ENCODE data around the gene RIMBP2.

Gene RIMBP2

GRCh38 chr12:130523208-130523607, 192.9 kb downstream of the RIMBP2 start:
- Histone ChIP-seq H3K9me3 (ENCODE audit: control insufficient read depth, low read length) (peaks cover 12% of the 10 kb centered on the region), H3K36me3 (ENCODE audit: control insufficient read depth, insufficient read depth, low read length, severe bottlenecking) (no peaks in the 10 kb centered on the region), H3K4me1 (ENCODE audit: control insufficient read depth, insufficient read depth, low read length) (no peaks in the 10 kb centered on the region), H3K4me3 (ENCODE audit: low read length) (no peak overlapping the region), H3K27me3 (replicated peaks; ENCODE audit: control insufficient read depth, insufficient read depth, low read length) (no peaks in the 10 kb centered on the region), H3K9ac (ENCODE audit: low read length) (no peak overlapping the region)
- DNase-seq (ENCODE audit: low read depth), result no peak

- Histone ChIP-seq H3K36me3 (ENCODE audit: control insufficient read depth, insufficient read depth, low read length, severe bottlenecking) (no peaks in the 10 kb centered on the region), H3K27me3 (replicated peaks; ENCODE audit: control insufficient read depth, insufficient read depth, low read length) (no peaks in the 10 kb centered on the region), H3K9me3 (ENCODE audit: control insufficient read depth, low read length) (peaks cover 18% of the 10 kb centered on the region), H3K4me1 (ENCODE audit: control insufficient read depth, insufficient read depth, low read length) (no peaks in the 10 kb centered on the region), H3K4me3 (ENCODE audit: low read length) (no peak overlapping the region), H3K9ac (ENCODE audit: low read length) (no peak overlapping the region)
- no peak for DNase-seq (ENCODE audit: low read depth)
These were observed 193.8 kb downstream of the RIMBP2 start for GRCh38 chr12:130522244-130522834.

DNA sequence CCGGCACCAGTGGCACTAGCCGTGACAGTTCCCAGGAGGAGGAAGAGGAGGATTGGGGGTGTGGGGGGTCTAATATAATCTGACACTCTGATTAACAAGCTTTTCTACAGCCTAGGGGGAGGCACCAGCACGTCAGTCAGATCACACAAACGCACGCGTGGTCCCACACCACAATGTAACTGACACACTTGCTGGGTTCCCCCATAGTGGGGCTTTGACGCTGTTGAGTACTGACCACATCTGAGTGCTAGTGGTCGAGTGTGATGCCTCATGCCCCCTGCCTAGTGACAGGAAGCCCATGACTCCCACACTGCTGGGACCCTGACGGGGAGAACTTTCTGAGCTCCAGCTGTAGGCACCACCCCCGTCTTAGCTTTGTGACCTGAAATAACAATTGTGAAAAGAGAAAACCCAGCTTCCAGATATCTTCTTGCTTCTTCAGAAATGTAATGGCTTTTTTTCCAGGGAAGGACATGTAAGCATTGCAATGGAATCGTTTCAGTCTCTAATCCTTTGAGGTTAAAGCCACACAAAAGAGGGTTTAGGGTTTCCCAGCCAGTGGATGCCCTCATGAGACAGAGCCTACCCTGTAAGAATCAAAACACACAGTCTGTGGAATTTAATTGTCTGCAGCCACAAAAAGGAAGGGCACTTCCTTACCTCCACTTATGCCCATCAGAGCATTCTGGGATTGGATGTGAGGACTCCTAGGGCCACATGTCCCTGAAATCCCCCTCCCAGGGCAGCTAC, 194.5 kb downstream of the RIMBP2 start:
- Histone ChIP-seq H3K9ac (ENCODE audit: low read length) (no peak overlapping the region), H3K4me3 (ENCODE audit: low read length) (no peak overlapping the region), H3K36me3 (ENCODE audit: control insufficient read depth, insufficient read depth, low read length, severe bottlenecking) (no peaks in the 10 kb centered on the region), H3K9me3 (ENCODE audit: control insufficient read depth, low read length) (peaks cover 24% of the 10 kb centered on the region), H3K4me1 (ENCODE audit: control insufficient read depth, insufficient read depth, low read length) (no peaks in the 10 kb centered on the region), H3K27me3 (replicated peaks; ENCODE audit: control insufficient read depth, insufficient read depth, low read length) (no peaks in the 10 kb centered on the region)
- DNase-seq (ENCODE audit: low read depth), result no peak

- no peaks in the 10 kb centered on the region for H3K27me3 ChIP-seq (replicated peaks; ENCODE audit: control insufficient read depth, insufficient read depth, low read length)
- H3K36me3 ChIP-seq (ENCODE audit: control insufficient read depth, insufficient read depth, low read length, severe bottlenecking), result no peaks in the 10 kb centered on the region
- H3K9ac ChIP-seq (ENCODE audit: low read length), result no peak overlapping the region
- no peaks in the 10 kb centered on the region for H3K4me1 ChIP-seq (ENCODE audit: control insufficient read depth, insufficient read depth, low read length)
- H3K4me3 ChIP-seq (ENCODE audit: low read length), result no peak overlapping the region
- no peak for DNase-seq (ENCODE audit: low read depth)
- peaks cover 31% of the 10 kb centered on the region for H3K9me3 ChIP-seq (ENCODE audit: control insufficient read depth, low read length)
These were observed 195.3 kb downstream of the RIMBP2 start for GRCh38 chr12:130520784-130521183.

GRCh38 chr12:130517588-130517987, 198.5 kb downstream of the RIMBP2 start:
- Histone ChIP-seq H3K9ac (ENCODE audit: low read length) (no peak overlapping the region), H3K9me3 (ENCODE audit: control insufficient read depth, low read length) (peaks cover 31% of the 10 kb centered on the region)

DNA sequence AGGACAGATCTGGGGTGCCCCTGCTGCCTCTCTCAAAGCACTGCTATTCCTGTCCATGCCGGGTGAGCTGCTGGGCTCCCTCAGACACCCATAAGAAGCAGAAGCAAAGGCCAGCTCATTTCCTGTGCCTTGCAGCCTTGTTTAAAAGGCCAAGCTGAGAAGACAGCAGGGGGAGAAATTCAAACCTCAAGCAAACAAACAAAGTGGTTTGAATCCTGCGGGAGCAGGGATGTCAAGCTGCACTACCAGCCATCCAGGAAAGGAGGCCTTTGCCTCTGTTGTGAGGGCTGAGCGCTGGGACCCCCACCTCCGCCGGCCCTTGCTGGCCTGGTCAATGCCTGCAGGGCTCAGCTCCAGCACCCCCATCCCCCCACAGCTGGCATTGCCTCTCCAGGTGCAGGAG, 201.9 kb downstream of the RIMBP2 start:
- H3K36me3 ChIP-seq (ENCODE audit: control insufficient read depth, insufficient read depth, low read length, severe bottlenecking), result no peaks in the 10 kb centered on the region

More at GRCh38 chr12:130517588-130517987, 198.5 kb downstream of the RIMBP2 start:
- Histone ChIP-seq H3K4me3 (ENCODE audit: low read length) (no peak overlapping the region), H3K36me3 (ENCODE audit: control insufficient read depth, insufficient read depth, low read length, severe bottlenecking) (no peaks in the 10 kb centered on the region), H3K4me1 (ENCODE audit: control insufficient read depth, insufficient read depth, low read length) (no peaks in the 10 kb centered on the region), H3K27me3 (replicated peaks; ENCODE audit: control insufficient read depth, insufficient read depth, low read length) (no peaks in the 10 kb centered on the region)
- DNase-seq (ENCODE audit: low read depth), result no peak

DNA sequence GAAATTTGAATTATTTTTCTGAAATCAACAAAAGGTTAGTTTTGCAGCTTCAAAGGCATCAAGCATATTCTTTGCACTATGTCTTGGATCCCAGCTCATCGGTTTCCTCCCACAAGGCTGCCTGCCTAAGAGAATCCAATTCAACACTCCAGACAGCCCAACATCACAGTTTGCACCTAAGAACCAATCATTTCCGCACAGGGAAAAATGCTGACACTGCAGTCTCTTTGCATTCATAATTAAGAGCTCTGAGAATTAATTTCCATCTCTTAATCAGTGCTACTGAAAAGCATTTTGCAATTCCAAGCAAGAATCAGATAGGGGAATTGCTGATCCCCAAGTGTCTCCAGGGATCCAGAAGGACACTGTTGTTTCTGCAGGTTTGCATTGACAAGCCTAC, 202.5 kb downstream of the RIMBP2 start:
- Histone ChIP-seq H3K9me3 (ENCODE audit: control insufficient read depth, low read length) (peaks cover 23% of the 10 kb centered on the region), H3K36me3 (ENCODE audit: control insufficient read depth, insufficient read depth, low read length, severe bottlenecking) (no peaks in the 10 kb centered on the region), H3K27me3 (replicated peaks; ENCODE audit: control insufficient read depth, insufficient read depth, low read length) (no peaks in the 10 kb centered on the region), H3K4me3 (ENCODE audit: low read length) (no peak overlapping the region), H3K9ac (ENCODE audit: low read length) (no peak overlapping the region), H3K4me1 (ENCODE audit: control insufficient read depth, insufficient read depth, low read length) (no peaks in the 10 kb centered on the region)
- no peak for DNase-seq (ENCODE audit: low read depth)

More for the DNA sequence above, 201.9 kb downstream of the RIMBP2 start:
- Histone ChIP-seq H3K9ac (ENCODE audit: low read length) (no peak overlapping the region), H3K9me3 (ENCODE audit: control insufficient read depth, low read length) (peaks cover 29% of the 10 kb centered on the region), H3K27me3 (replicated peaks; ENCODE audit: control insufficient read depth, insufficient read depth, low read length) (no peaks in the 10 kb centered on the region), H3K4me1 (ENCODE audit: control insufficient read depth, insufficient read depth, low read length) (no peaks in the 10 kb centered on the region), H3K4me3 (ENCODE audit: low read length) (no peak overlapping the region)
- DNase-seq (ENCODE audit: low read depth), result no peak

- Histone ChIP-seq H3K27me3 (replicated peaks; ENCODE audit: control insufficient read depth, insufficient read depth, low read length) (no peaks in the 10 kb centered on the region), H3K9me3 (ENCODE audit: control insufficient read depth, low read length) (peaks cover 4% of the 10 kb centered on the region), H3K4me3 (ENCODE audit: low read length) (no peak overlapping the region), H3K4me1 (ENCODE audit: control insufficient read depth, insufficient read depth, low read length) (no peaks in the 10 kb centered on the region), H3K36me3 (ENCODE audit: control insufficient read depth, insufficient read depth, low read length, severe bottlenecking) (no peaks in the 10 kb centered on the region), H3K9ac (ENCODE audit: low read length) (no peak overlapping the region)
- DNase-seq (ENCODE audit: low read depth), result no peak
These were observed 204.8 kb downstream of the RIMBP2 start for GRCh38 chr12:130511285-130511684.

GRCh38 chr12:130509454-130509853, 206.6 kb downstream of the RIMBP2 start:
- no peaks in the 10 kb centered on the region for H3K9me3 ChIP-seq (ENCODE audit: control insufficient read depth, low read length)
- no peak for DNase-seq (ENCODE audit: low read depth)

DNA sequence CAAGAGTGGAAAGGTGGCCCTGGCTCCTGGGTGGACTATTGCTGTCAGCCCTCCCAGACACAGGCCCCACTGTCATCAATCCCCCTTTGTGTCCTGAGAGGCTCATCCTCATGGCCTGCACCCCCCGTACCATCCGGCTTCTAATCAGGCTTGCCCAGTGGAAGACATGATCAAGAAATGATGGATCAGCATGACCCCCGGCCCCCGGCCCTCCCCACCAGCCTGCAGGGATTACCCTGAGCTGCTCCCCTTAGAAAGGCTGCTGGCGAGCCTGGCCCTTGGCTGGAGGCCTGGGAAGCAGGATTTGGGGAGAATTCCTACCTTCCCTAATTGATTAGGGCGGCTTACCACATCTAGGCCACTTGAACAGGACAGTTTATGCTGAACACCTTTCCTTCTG, 207.3 kb downstream of the RIMBP2 start:
- Histone ChIP-seq H3K4me1 (ENCODE audit: control insufficient read depth, insufficient read depth, low read length) (no peaks in the 10 kb centered on the region), H3K4me3 (ENCODE audit: low read length) (no peak overlapping the region), H3K9me3 (ENCODE audit: control insufficient read depth, low read length) (no peaks in the 10 kb centered on the region), H3K27me3 (replicated peaks; ENCODE audit: control insufficient read depth, insufficient read depth, low read length) (no peaks in the 10 kb centered on the region), H3K36me3 (ENCODE audit: control insufficient read depth, insufficient read depth, low read length, severe bottlenecking) (no peaks in the 10 kb centered on the region), H3K9ac (ENCODE audit: low read length) (no peak overlapping the region)
- no peak for DNase-seq (ENCODE audit: low read depth)

More at GRCh38 chr12:130509454-130509853, 206.6 kb downstream of the RIMBP2 start:
- no peak overlapping the region for H3K9ac ChIP-seq (ENCODE audit: low read length)
- no peak overlapping the region for H3K4me3 ChIP-seq (ENCODE audit: low read length)
- no peaks in the 10 kb centered on the region for H3K4me1 ChIP-seq (ENCODE audit: control insufficient read depth, insufficient read depth, low read length)
- H3K27me3 ChIP-seq (replicated peaks; ENCODE audit: control insufficient read depth, insufficient read depth, low read length), result no peaks in the 10 kb centered on the region
- no peaks in the 10 kb centered on the region for H3K36me3 ChIP-seq (ENCODE audit: control insufficient read depth, insufficient read depth, low read length, severe bottlenecking)

- Histone ChIP-seq H3K9ac (ENCODE audit: low read length) (no peak overlapping the region), H3K9me3 (ENCODE audit: control insufficient read depth, low read length) (no peaks in the 10 kb centered on the region), H3K27me3 (replicated peaks; ENCODE audit: control insufficient read depth, insufficient read depth, low read length) (no peaks in the 10 kb centered on the region), H3K4me1 (ENCODE audit: control insufficient read depth, insufficient read depth, low read length) (no peaks in the 10 kb centered on the region), H3K4me3 (ENCODE audit: low read length) (no peak overlapping the region), H3K36me3 (ENCODE audit: control insufficient read depth, insufficient read depth, low read length, severe bottlenecking) (no peaks in the 10 kb centered on the region)
- no peak for DNase-seq (ENCODE audit: low read depth)
These were observed 207.8 kb downstream of the RIMBP2 start for GRCh38 chr12:130508318-130508717.

All from adipocyte (in vitro differentiated cells).